ENCODE data around the gene MAP7D3.

- TF ChIP-seq POLR2A (IDR thresholded peaks at IDR 0.05; ENCODE audit: low read depth, low read length) (peak; percentile 65; the same call in 1 of the 2 replicates), POLR2AphosphoS5 (IDR thresholded peaks at IDR 0.05; ENCODE audit: low read depth, low read length) (peak; percentile 45; the same call in 1 of the 2 replicates), TAF1 (IDR thresholded peaks at IDR 0.05; ENCODE audit: borderline replicate concordance, low read depth, low read length) (0 out of 2 replicates have a peak, but pooled peaks have one; percentile 46)
Measured at GRCh38 chrX:136251041-136251991, at the start of gene MAP7D3.
